ENCODE measurements around the gene LBHD2. TPM values are rescaled to one million over a fixed set of nuclear protein-coding genes. Genes with fewer than 3 reads are reported as not detected.

Gene LBHD2
- total and polyA plus RNA-seq, 8 donors, result not detected

GRCh38 chr14:103132381-103133209, 48.6 kb downstream of the LBHD2 start:
- peaks cover under 1 to 34% of the 10 kb centered on the region in 2 donors for H3K4me1 ChIP-seq
- peak overlapping the region in 1 of 2 donors; percentile 8 for H3K27ac ChIP-seq
- H3K36me3 ChIP-seq, result peaks cover 0 to 98% of the 10 kb centered on the region in 2 donors
- DNase-seq (peak in 1 of 4 donors; percentile 67), ATAC-seq (no peak)
- no peaks in the 10 kb centered on the region for H3K9me3 ChIP-seq
- TF ChIP-seq CTCF (IDR thresholded peaks at IDR 0.05), result no peak
- H3K27me3 ChIP-seq, result no peaks in the 10 kb centered on the region
- H3K4me3 ChIP-seq, result no peak overlapping the region
- intact Hi-C loops (cut with DNase I), result no loop called here

GRCh38 chr14:103133210-103134140, 49.5 kb downstream of the LBHD2 start:
- Histone ChIP-seq H3K27ac (no peak overlapping the region), H3K27me3 (peaks cover 0 to 7% of the 10 kb centered on the region in 2 donors), H3K36me3 (peaks cover 0 to 89% of the 10 kb centered on the region in 2 donors), H3K9me3 (no peaks in the 10 kb centered on the region), H3K4me1 (peaks cover 0 to 34% of the 10 kb centered on the region in 2 donors), H3K4me3 (no peak overlapping the region)
- intact Hi-C loops (cut with DNase I), result no loop called here
- no peak for TF ChIP-seq CTCF (IDR thresholded peaks at IDR 0.05)
- ATAC-seq, result no peak
- DNase-seq, result peak in 1 of 4 donors; percentile 61

- Histone ChIP-seq H3K4me1 (peaks cover 0 to 36% of the 10 kb centered on the region in 2 donors), H3K4me3 (no peak overlapping the region), H3K27me3 (peaks cover 0 to 16% of the 10 kb centered on the region in 2 donors), H3K9me3 (no peaks in the 10 kb centered on the region), H3K27ac (no peak overlapping the region), H3K36me3 (peaks cover 0 to 80% of the 10 kb centered on the region in 2 donors)
- ATAC-seq (no peak), DNase-seq (no peak)
- intact Hi-C loops (cut with DNase I), result no loop called here
- TF ChIP-seq CTCF (IDR thresholded peaks at IDR 0.05), result no peak
Observed at GRCh38 chr14:103134405-103134804, 50.4 kb downstream of the LBHD2 start.

GRCh38 chr14:103134919-103135318, 50.9 kb downstream of the LBHD2 start:
- H3K9me3 ChIP-seq, result no peaks in the 10 kb centered on the region
- peaks cover 0 to 20% of the 10 kb centered on the region in 2 donors for H3K27me3 ChIP-seq
- H3K4me3 ChIP-seq, result no peak overlapping the region
- peak in 1 of 4 donors; percentile 79 for DNase-seq
- no peak for ATAC-seq
- no peak for TF ChIP-seq CTCF (IDR thresholded peaks at IDR 0.05)
- peaks cover 0 to 36% of the 10 kb centered on the region in 2 donors for H3K4me1 ChIP-seq
- H3K36me3 ChIP-seq, result peaks cover 0 to 75% of the 10 kb centered on the region in 2 donors
- intact Hi-C loops (cut with DNase I), result no loop called here
- no peak overlapping the region for H3K27ac ChIP-seq
